Measurements from ENCODE around the gene UPP2.

UPP2 gene

GRCh38 chr2:158120102-158120501 lies 18.4 kb downstream of the UPP2 start:
- Histone ChIP-seq H3K27ac (ENCODE audit: low read length) (no peak overlapping the region), H4K20me1 (ENCODE audit: insufficient read depth, low read length) (no peaks in the 10 kb centered on the region), H3K9ac (ENCODE audit: low read length) (no peak overlapping the region), H3K4me3 (ENCODE audit: low read length) (no peak overlapping the region), H3K4me2 (ENCODE audit: low read length) (no peak overlapping the region), H3K36me3 (replicated peaks; ENCODE audit: low read depth, low read length) (no peaks in the 10 kb centered on the region), H3K79me2 (ENCODE audit: low read length) (no peaks in the 10 kb centered on the region), H3K27me3 (ENCODE audit: low read depth, low read length) (no peaks in the 10 kb centered on the region), H3K4me1 (ENCODE audit: low read length) (no peaks in the 10 kb centered on the region), H2AFZ (ENCODE audit: low read depth, low read length) (no peak overlapping the region), H3K9me3 (ENCODE audit: insufficient read depth, low read length) (no peaks in the 10 kb centered on the region)
- TF ChIP-seq CTCF (IDR thresholded peaks at IDR 0.05; ENCODE audit: low read depth, low read length) (no peak), EZH2phosphoT487 (IDR thresholded peaks at IDR 0.05; ENCODE audit: low read depth) (no peak)

GRCh38 chr2:158120664-158121641 lies 19.3 kb downstream of the UPP2 start:
- H3K4me1 ChIP-seq (ENCODE audit: low read length) = no peaks in the 10 kb centered on the region
- H3K9ac ChIP-seq (ENCODE audit: low read length) = no peak overlapping the region
- no peak overlapping the region for H3K4me3 ChIP-seq (ENCODE audit: low read length)
- H4K20me1 ChIP-seq (ENCODE audit: insufficient read depth, low read length) = no peaks in the 10 kb centered on the region
- no peaks in the 10 kb centered on the region for H3K27me3 ChIP-seq (ENCODE audit: low read depth, low read length)
- H3K9me3 ChIP-seq (ENCODE audit: insufficient read depth, low read length) = no peaks in the 10 kb centered on the region
- no peak overlapping the region for H3K27ac ChIP-seq (ENCODE audit: low read length)
- H2AFZ ChIP-seq (ENCODE audit: low read depth, low read length) = no peak overlapping the region
- H3K79me2 ChIP-seq (ENCODE audit: low read length) = no peaks in the 10 kb centered on the region
- no peak for TF ChIP-seq EZH2phosphoT487 (IDR thresholded peaks at IDR 0.05; ENCODE audit: low read depth)
- no peak for TF ChIP-seq CTCF (IDR thresholded peaks at IDR 0.05; ENCODE audit: low read depth, low read length)
- no peaks in the 10 kb centered on the region for H3K36me3 ChIP-seq (replicated peaks; ENCODE audit: low read depth, low read length)
- no peak overlapping the region for H3K4me2 ChIP-seq (ENCODE audit: low read length)

- Histone ChIP-seq H3K4me1 (ENCODE audit: low read length) (no peaks in the 10 kb centered on the region), H3K4me2 (ENCODE audit: low read length) (no peak overlapping the region), H3K9me3 (ENCODE audit: insufficient read depth, low read length) (no peaks in the 10 kb centered on the region), H3K27me3 (ENCODE audit: low read depth, low read length) (no peaks in the 10 kb centered on the region; the same call in 1 of the 2 replicates), H4K20me1 (ENCODE audit: insufficient read depth, low read length) (no peaks in the 10 kb centered on the region), H2AFZ (ENCODE audit: low read depth, low read length) (no peak overlapping the region), H3K4me3 (ENCODE audit: low read length) (no peak overlapping the region), H3K79me2 (ENCODE audit: low read length) (no peaks in the 10 kb centered on the region), H3K36me3 (replicated peaks; ENCODE audit: low read depth, low read length) (no peaks in the 10 kb centered on the region), H3K27ac (ENCODE audit: low read length) (no peak overlapping the region), H3K9ac (ENCODE audit: low read length) (no peak overlapping the region)
- TF ChIP-seq CTCF (IDR thresholded peaks at IDR 0.05; ENCODE audit: low read depth, low read length) = no peak
- TF ChIP-seq EZH2phosphoT487 (IDR thresholded peaks at IDR 0.05; ENCODE audit: low read depth) = no peak
Observed at GRCh38 chr2:158124896-158125295, 23.2 kb downstream of the UPP2 start.

- Histone ChIP-seq H4K20me1 (ENCODE audit: insufficient read depth, low read length) (no peaks in the 10 kb centered on the region), H2AFZ (ENCODE audit: low read depth, low read length) (no peak overlapping the region), H3K4me2 (ENCODE audit: low read length) (no peak overlapping the region), H3K27me3 (ENCODE audit: low read depth, low read length) (no peaks in the 10 kb centered on the region; the same call in 1 of the 2 replicates), H3K9me3 (ENCODE audit: insufficient read depth, low read length) (no peaks in the 10 kb centered on the region), H3K9ac (ENCODE audit: low read length) (no peak overlapping the region), H3K27ac (ENCODE audit: low read length) (no peak overlapping the region), H3K36me3 (replicated peaks; ENCODE audit: low read depth, low read length) (no peaks in the 10 kb centered on the region), H3K4me1 (ENCODE audit: low read length) (no peaks in the 10 kb centered on the region), H3K79me2 (ENCODE audit: low read length) (no peaks in the 10 kb centered on the region), H3K4me3 (ENCODE audit: low read length) (no peak overlapping the region)
- no peak for TF ChIP-seq EZH2phosphoT487 (IDR thresholded peaks at IDR 0.05; ENCODE audit: low read depth)
- TF ChIP-seq CTCF (IDR thresholded peaks at IDR 0.05; ENCODE audit: low read depth, low read length) = no peak
Observed at GRCh38 chr2:158125756-158126498, 24.3 kb downstream of the UPP2 start.

Measured in OCI-LY3 (cell line).